Loucy (cell line): ENCODE data around the gene GPR39.

Experiments used
- EZH2phosphoT487 ChIP-seq: fragments of 200-600 bp; IDR thresholded peaks from 2 replicates; pipeline ENCODE4 v1.6.1; 2018; ENCODE audit warnings: antibody characterized with exemption, mild to moderate bottlenecking, moderate library complexity, borderline replicate concordance
- TF ChIP-seq, protein P1 (sequence below): fragments of 200-600 bp; sonication (generic); conservative IDR thresholded peaks from 2 replicates; pipeline ENCODE4 v1.5.1; 2014; ENCODE audit warnings: mild to moderate bottlenecking, antibody characterized with exemption, low read length

DNA sequence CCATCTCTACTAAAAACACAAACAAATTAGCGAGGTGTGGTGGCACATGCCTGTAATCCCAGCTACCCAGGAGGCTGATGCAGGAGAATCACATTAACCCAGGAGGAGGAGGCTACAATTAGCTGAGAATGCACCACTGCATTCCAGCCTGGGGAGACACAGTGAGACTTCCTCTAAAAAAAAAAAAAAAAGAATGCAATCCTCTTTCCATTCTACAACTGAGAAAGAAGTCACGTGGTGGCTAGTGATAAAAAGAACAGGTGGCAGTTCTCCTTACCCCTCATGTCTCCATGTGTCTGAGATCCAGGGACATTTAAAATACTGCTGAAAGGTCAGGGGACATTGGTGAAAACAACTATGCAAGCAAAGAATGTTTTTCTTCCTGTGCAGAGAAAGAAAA, 24.4 kb upstream of the GPR39 start:
- TF ChIP-seq, protein P1, sequence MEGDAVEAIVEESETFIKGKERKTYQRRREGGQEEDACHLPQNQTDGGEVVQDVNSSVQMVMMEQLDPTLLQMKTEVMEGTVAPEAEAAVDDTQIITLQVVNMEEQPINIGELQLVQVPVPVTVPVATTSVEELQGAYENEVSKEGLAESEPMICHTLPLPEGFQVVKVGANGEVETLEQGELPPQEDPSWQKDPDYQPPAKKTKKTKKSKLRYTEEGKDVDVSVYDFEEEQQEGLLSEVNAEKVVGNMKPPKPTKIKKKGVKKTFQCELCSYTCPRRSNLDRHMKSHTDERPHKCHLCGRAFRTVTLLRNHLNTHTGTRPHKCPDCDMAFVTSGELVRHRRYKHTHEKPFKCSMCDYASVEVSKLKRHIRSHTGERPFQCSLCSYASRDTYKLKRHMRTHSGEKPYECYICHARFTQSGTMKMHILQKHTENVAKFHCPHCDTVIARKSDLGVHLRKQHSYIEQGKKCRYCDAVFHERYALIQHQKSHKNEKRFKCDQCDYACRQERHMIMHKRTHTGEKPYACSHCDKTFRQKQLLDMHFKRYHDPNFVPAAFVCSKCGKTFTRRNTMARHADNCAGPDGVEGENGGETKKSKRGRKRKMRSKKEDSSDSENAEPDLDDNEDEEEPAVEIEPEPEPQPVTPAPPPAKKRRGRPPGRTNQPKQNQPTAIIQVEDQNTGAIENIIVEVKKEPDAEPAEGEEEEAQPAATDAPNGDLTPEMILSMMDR: no peak
- no peak for TF ChIP-seq EZH2phosphoT487
